ENCODE data around the gene PXDN.

GRCh38 chr2:1606421-1607235 is 137.7 kb downstream of the PXDN start:
- TF ChIP-seq GATA3 (IDR thresholded peaks at IDR 0.05; ENCODE audit: low read depth, low read length) (no peak), GATA2 (IDR thresholded peaks at IDR 0.05; ENCODE audit: low read depth, low read length) (no peak)
